IPS-18c (cell line): ENCODE measurements around the gene SYTL3.

Experiments used
- H3K4me3 ChIP-seq: 2 replicates; pipeline ENCODE4 v1.7.0; 2013; ENCODE audit warnings: low read depth, mild to moderate bottlenecking, low read length, moderate library complexity; ENCODE audit not compliant: insufficient read depth
- H3K9me3 ChIP-seq: one replicate; pipeline ENCODE4 v1.6.1; 2013; ENCODE audit warnings: mild to moderate bottlenecking, low read length, moderate library complexity; ENCODE audit not compliant: control insufficient read depth, insufficient read depth

SYTL3 gene

GRCh38 chr6:158799051-158799792 is 149.4 kb downstream of the SYTL3 start:
- Histone ChIP-seq H3K9me3 (no peaks in the 10 kb centered on the region), H3K4me3 (no peak overlapping the region)

- Histone ChIP-seq H3K9me3 (no peaks in the 10 kb centered on the region), H3K4me3 (no peak overlapping the region)
These were observed 151.9 kb downstream of the SYTL3 start for GRCh38 chr6:158801655-158802294.

- Histone ChIP-seq H3K4me3 (no peak overlapping the region), H3K9me3 (no peaks in the 10 kb centered on the region)
These were observed 153.9 kb downstream of the SYTL3 start for GRCh38 chr6:158803733-158804143.

GRCh38 chr6:158804207-158804606 is 154.4 kb downstream of the SYTL3 start:
- Histone ChIP-seq H3K4me3 (no peak overlapping the region), H3K9me3 (no peaks in the 10 kb centered on the region)

- H3K9me3 ChIP-seq = no peaks in the 10 kb centered on the region
- H3K4me3 ChIP-seq = no peak overlapping the region
These were observed 156.0 kb downstream of the SYTL3 start for GRCh38 chr6:158805698-158806377.

GRCh38 chr6:158807515-158808441 is 157.9 kb downstream of the SYTL3 start:
- H3K4me3 ChIP-seq = no peak overlapping the region

GRCh38 chr6:158808442-158808833 is 158.6 kb downstream of the SYTL3 start:
- no peaks in the 10 kb centered on the region for H3K9me3 ChIP-seq
- H3K4me3 ChIP-seq = no peak overlapping the region

More at GRCh38 chr6:158807515-158808441, 157.9 kb downstream of the SYTL3 start:
- no peaks in the 10 kb centered on the region for H3K9me3 ChIP-seq

GRCh38 chr6:158808941-158809678 is 159.3 kb downstream of the SYTL3 start:
- Histone ChIP-seq H3K4me3 (no peak overlapping the region), H3K9me3 (no peaks in the 10 kb centered on the region)

- H3K9me3 ChIP-seq = no peaks in the 10 kb centered on the region
- H3K4me3 ChIP-seq = no peak overlapping the region
These were observed 160.6 kb downstream of the SYTL3 start for GRCh38 chr6:158810155-158811095.

GRCh38 chr6:158812611-158813010 is 162.8 kb downstream of the SYTL3 start:
- no peaks in the 10 kb centered on the region for H3K9me3 ChIP-seq
- no peak overlapping the region for H3K4me3 ChIP-seq

GRCh38 chr6:158813032-158813431 is 163.2 kb downstream of the SYTL3 start:
- Histone ChIP-seq H3K4me3 (no peak overlapping the region), H3K9me3 (no peaks in the 10 kb centered on the region)
